Mesenchymal stem cell (in vitro differentiated cells and primary cell): ENCODE measurements around the gene CELF2.

ENCODE experiments used
- DNase-seq: peaks from one replicate; pipeline ENCODE4 v3.0.0-alpha.2; 2013
- H2AFZ ChIP-seq: one replicate; pipeline ENCODE4 v1.6.1; 2013; ENCODE audit warnings: low read depth, mild to moderate bottlenecking, control low read depth, inconsistent platforms, low read length, moderate library complexity
- H2AK5ac ChIP-seq: 2 replicates; pipeline ENCODE4 v1.6.1; 2013; ENCODE audit warnings: low read length, moderate library complexity, mild to moderate bottlenecking, inconsistent platforms; ENCODE audit not compliant: severe bottlenecking
- H2BK120ac ChIP-seq: one replicate; pipeline ENCODE4 v1.6.1; 2013; ENCODE audit warnings: low read depth, mild to moderate bottlenecking, inconsistent platforms, low read length, moderate library complexity
- H2BK12ac ChIP-seq, 2 experiments: one replicate each; pipeline ENCODE4 v1.6.1; 2013; ENCODE audit warnings: inconsistent platforms in 2 of 2, low read length in 2 of 2, mild to moderate bottlenecking in 2 of 2, moderate library complexity in 2 of 2, control low read depth in 1 of 2
- H2BK15ac ChIP-seq: one replicate; pipeline ENCODE4 v1.6.1; 2013; ENCODE audit warnings: mild to moderate bottlenecking, low read depth, inconsistent platforms; ENCODE audit not compliant: poor library complexity, severe bottlenecking
- H2BK5ac ChIP-seq: 2 replicates; pipeline ENCODE4 v1.6.1; 2013; ENCODE audit warnings: low read depth, mild to moderate bottlenecking, low read length, control low read depth, inconsistent platforms; ENCODE audit not compliant: poor library complexity, severe bottlenecking
- H3K14ac ChIP-seq, 2 experiments: one replicate each; pipeline ENCODE4 v1.6.1; 2013; ENCODE audit warnings: inconsistent platforms in 2 of 2, low read length in 2 of 2, control low read depth in 1 of 2, mild to moderate bottlenecking in 1 of 2, moderate library complexity in 1 of 2
- H3K18ac ChIP-seq, 2 experiments: one replicate each; pipeline ENCODE4 v1.6.1; 2013; ENCODE audit warnings: inconsistent platforms in 2 of 2, low read length in 2 of 2, control low read depth in 1 of 2, low read depth in 1 of 2, mild to moderate bottlenecking in 1 of 2
- H3K23ac ChIP-seq, 2 experiments: one replicate each; pipeline ENCODE4 v1.6.1; 2013; ENCODE audit warnings: inconsistent platforms in 2 of 2, low read length in 2 of 2, mild to moderate bottlenecking in 2 of 2, moderate library complexity in 2 of 2, control low read depth in 1 of 2
- H3K27ac ChIP-seq: 2 replicates; pipeline ENCODE4 v1.5.1; 2013; ENCODE audit warnings: mild to moderate bottlenecking, moderate library complexity, low read length, control low read depth, inconsistent platforms; ENCODE audit not compliant: poor library complexity, severe bottlenecking
- H3K27me3 ChIP-seq, 2 experiments: 2 replicates each; pipeline versions ENCODE4 v1.6.1 to v1.7.0; 2013; ENCODE audit warnings: low read length in 2 of 2, mild to moderate bottlenecking in 2 of 2, moderate library complexity in 2 of 2, control low read depth in 1 of 2, inconsistent platforms in 1 of 2; ENCODE audit not compliant: control insufficient read depth in 1 of 2, insufficient read depth in 1 of 2
- H3K36me3 ChIP-seq, 2 experiments: 2 replicates each; pipeline versions ENCODE4 v1.6.1 to v1.7.0; 2013; ENCODE audit warnings: low read length in 2 of 2, control low read depth in 1 of 2, inconsistent platforms in 1 of 2, low read depth in 1 of 2, mild to moderate bottlenecking in 1 of 2; ENCODE audit not compliant: insufficient read depth in 2 of 2, control insufficient read depth in 1 of 2
- H3K4ac ChIP-seq, 2 experiments: one replicate each; pipeline ENCODE4 v1.6.1; 2013; ENCODE audit warnings: inconsistent platforms in 2 of 2, low read length in 2 of 2, mild to moderate bottlenecking in 2 of 2, moderate library complexity in 2 of 2, control low read depth in 1 of 2, low read depth in 1 of 2
- H3K4me1 ChIP-seq: 2 replicates; pipeline ENCODE4 v1.6.1; 2013; ENCODE audit warnings: low read depth, low read length, control low read depth; ENCODE audit not compliant: control insufficient read depth, insufficient read depth
- H3K4me2 ChIP-seq: 2 replicates; pipeline ENCODE4 v1.6.1; 2013; ENCODE audit warnings: low read length, mild to moderate bottlenecking, inconsistent platforms; ENCODE audit not compliant: poor library complexity, severe bottlenecking
- H3K4me3 ChIP-seq, 2 experiments: 2 replicates each; pipeline versions ENCODE4 v1.5.1 to v1.7.0; 2013; ENCODE audit warnings: low read length in 2 of 2, mild to moderate bottlenecking in 2 of 2, control low read depth in 1 of 2, low read depth in 1 of 2; ENCODE audit not compliant: insufficient read depth in 1 of 2
- H3K79me1 ChIP-seq: replicated peaks from 2 replicates; pipeline ENCODE4 v1.6.1; 2013; ENCODE audit warnings: mild to moderate bottlenecking, control low read depth, low read length, inconsistent platforms; ENCODE audit not compliant: poor library complexity, severe bottlenecking
- H3K9ac ChIP-seq: 2 replicates; pipeline ENCODE4 v1.7.0; 2013; ENCODE audit warnings: mild to moderate bottlenecking, low read length, moderate library complexity
- H3K9me3 ChIP-seq: 2 replicates; pipeline ENCODE4 v1.7.0; 2013; ENCODE audit warnings: mild to moderate bottlenecking, low read length; ENCODE audit not compliant: control insufficient read depth
- H4K8ac ChIP-seq: one replicate; pipeline ENCODE4 v1.6.1; 2013; ENCODE audit warnings: inconsistent platforms, mild to moderate bottlenecking, low read length, moderate library complexity
- H4K91ac ChIP-seq: one replicate; pipeline ENCODE4 v1.6.1; 2013; ENCODE audit warnings: mild to moderate bottlenecking, low read length, inconsistent platforms
- WGBS: methylation state at CpG from one replicate; pipeline ENCODE4 v1.1.7; 2013; ENCODE audit warnings: mixed read lengths; 5-methylcytosine and 5-hydroxymethylcytosine counted together

Gene CELF2

DNA sequence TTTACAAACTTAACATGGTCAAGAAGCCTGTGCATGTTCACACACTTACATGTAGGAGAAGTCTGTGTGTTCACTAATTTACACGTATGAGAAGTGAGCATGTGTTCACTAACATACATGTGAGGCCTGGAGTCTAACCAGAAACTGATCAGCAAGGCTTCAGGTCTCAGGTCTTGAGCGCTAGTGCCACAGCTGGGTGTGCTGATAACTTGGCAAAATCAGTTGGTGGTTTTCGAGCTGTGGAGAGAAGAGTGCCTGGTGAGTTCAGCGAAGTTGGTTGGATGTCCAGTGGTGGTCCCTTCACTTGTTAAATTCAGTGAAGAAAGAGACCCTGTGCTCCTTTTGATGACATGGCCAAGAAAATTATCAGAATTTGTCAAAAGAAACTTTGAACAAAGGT, 98.7 kb downstream of the CELF2 start:
- Histone ChIP-seq H2BK12ac (no peak overlapping the region), H3K14ac (no peak overlapping the region), H3K4me1 (no peaks in the 10 kb centered on the region), H2BK15ac (no peak overlapping the region), H3K4me3 (no peak overlapping the region), H3K79me1 (peaks cover 28% of the 10 kb centered on the region), H3K36me3 (peaks cover 0 to 3% of the 10 kb centered on the region in 2 experiments), H4K91ac (no peak overlapping the region), H3K9ac (no peak overlapping the region), H2AK5ac (no peak overlapping the region), H3K27ac (no peak overlapping the region), H2BK5ac (no peak overlapping the region), H4K8ac (no peak overlapping the region), H2AFZ (no peak overlapping the region), H3K9me3 (no peaks in the 10 kb centered on the region), H3K18ac (no peak overlapping the region), H3K4me2 (no peak overlapping the region), H3K27me3 (no peaks in the 10 kb centered on the region), H3K23ac (no peak overlapping the region), H3K4ac (no peak overlapping the region), H2BK120ac (no peak overlapping the region)
- DNase-seq: no peak
- WGBS: 93% methylated on average over 4 of the region's 4 CpGs

DNA sequence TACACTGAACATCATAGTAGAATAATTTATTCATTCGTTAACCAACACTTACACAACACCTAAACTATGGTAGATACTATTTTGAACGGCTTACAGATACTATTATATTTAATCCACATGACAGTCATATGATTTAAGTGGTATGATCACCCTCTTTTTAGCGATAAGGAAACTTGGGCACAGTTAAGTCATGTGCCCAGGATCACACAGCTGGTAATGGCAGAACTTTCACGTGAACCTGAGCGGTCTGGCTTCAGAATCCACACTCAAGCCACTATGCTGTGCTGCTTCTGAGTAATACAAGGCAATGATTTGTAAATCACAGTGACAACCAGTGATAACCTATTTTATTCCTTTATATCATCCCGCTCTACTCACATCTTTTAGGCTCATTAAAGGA, 99.1 kb downstream of the CELF2 start:
- Histone ChIP-seq H3K4me1 (no peaks in the 10 kb centered on the region), H3K36me3 (peaks cover 0 to 3% of the 10 kb centered on the region in 2 experiments), H3K27ac (no peak overlapping the region), H3K14ac (no peak overlapping the region), H3K18ac (no peak overlapping the region), H3K9me3 (no peaks in the 10 kb centered on the region), H3K4ac (no peak overlapping the region), H2BK15ac (no peak overlapping the region), H3K9ac (no peak overlapping the region), H3K4me2 (no peak overlapping the region), H2AK5ac (no peak overlapping the region), H2BK5ac (no peak overlapping the region), H2BK120ac (no peak overlapping the region), H3K27me3 (no peaks in the 10 kb centered on the region), H4K91ac (no peak overlapping the region), H2BK12ac (no peak overlapping the region), H3K23ac (no peak overlapping the region), H3K4me3 (no peak overlapping the region), H4K8ac (no peak overlapping the region), H2AFZ (no peak overlapping the region), H3K79me1 (peaks cover 27% of the 10 kb centered on the region)
- 97% methylated on average over 6 of the region's 6 CpGs for WGBS
- no peak for DNase-seq

DNA sequence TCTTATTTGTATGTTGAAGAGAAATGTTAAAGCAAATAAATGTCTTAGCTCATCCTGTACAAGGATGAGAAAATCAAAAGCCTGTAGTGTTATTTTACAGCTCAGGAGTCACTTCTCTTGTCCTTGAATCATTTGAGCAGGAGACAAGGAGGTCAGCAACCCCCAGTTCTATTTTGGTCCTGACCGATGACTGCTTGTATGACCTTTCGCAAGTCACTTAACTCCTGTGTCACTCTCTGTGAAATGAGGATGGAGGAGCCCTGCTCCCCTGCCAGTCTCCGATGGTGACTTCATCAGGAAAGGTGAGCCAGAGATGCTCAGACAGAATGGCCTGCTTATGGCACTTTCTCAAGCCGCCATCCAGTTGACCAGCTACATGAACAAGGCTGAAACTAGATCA, 101.0 kb downstream of the CELF2 start:
- no peak overlapping the region for H4K91ac ChIP-seq
- no peak overlapping the region for H3K23ac ChIP-seq
- no peak overlapping the region for H4K8ac ChIP-seq
- no peak overlapping the region for H2AFZ ChIP-seq
- no peaks in the 10 kb centered on the region for H3K4me1 ChIP-seq
- H2AK5ac ChIP-seq: no peak overlapping the region
- H3K27me3 ChIP-seq: no peaks in the 10 kb centered on the region
- H3K79me1 ChIP-seq: peaks cover 24% of the 10 kb centered on the region
- no peak overlapping the region for H2BK12ac ChIP-seq
- H3K9me3 ChIP-seq: no peaks in the 10 kb centered on the region
- no peak overlapping the region for H2BK120ac ChIP-seq
- DNase-seq: no peak
- 94% methylated on average over 4 of the region's 4 CpGs for WGBS
- no peak overlapping the region for H2BK5ac ChIP-seq
- H2BK15ac ChIP-seq: no peak overlapping the region
- no peak overlapping the region for H3K27ac ChIP-seq
- H3K4ac ChIP-seq: no peak overlapping the region
- no peak overlapping the region for H3K18ac ChIP-seq
- no peak overlapping the region for H3K9ac ChIP-seq
- H3K36me3 ChIP-seq: peaks cover 0 to 3% of the 10 kb centered on the region in 2 experiments
- H3K4me3 ChIP-seq: no peak overlapping the region
- H3K4me2 ChIP-seq: no peak overlapping the region
- no peak overlapping the region for H3K14ac ChIP-seq

DNA sequence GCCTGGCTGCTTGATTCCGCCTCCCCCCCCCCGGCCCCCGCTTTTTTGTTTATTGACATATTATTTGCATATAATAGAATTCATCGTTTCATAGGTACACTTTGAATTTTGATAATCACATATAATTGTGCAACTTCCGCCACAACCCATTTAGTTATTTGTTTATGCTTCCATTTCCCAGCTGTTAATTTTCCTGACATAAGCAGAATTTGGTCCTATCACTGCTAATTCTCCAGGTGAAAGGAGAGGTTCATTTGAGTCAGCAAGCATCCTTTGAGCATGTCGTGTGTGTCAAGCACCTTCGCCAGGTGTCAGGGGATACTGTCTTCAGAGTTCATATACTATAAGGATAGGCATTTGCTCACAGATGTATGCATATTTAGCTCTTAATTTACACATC, 102.2 kb downstream of the CELF2 start:
- Histone ChIP-seq H4K8ac (no peak overlapping the region), H3K36me3 (peaks cover 0 to 3% of the 10 kb centered on the region in 2 experiments), H2BK12ac (no peak overlapping the region), H3K27me3 (no peaks in the 10 kb centered on the region), H3K9me3 (no peaks in the 10 kb centered on the region), H3K18ac (no peak overlapping the region), H2BK15ac (no peak overlapping the region), H4K91ac (no peak overlapping the region), H3K4me3 (no peak overlapping the region), H2AFZ (no peak overlapping the region), H3K27ac (no peak overlapping the region), H3K23ac (no peak overlapping the region), H3K79me1 (peaks cover 25% of the 10 kb centered on the region), H3K4me1 (no peaks in the 10 kb centered on the region), H3K4me2 (no peak overlapping the region), H3K9ac (no peak overlapping the region), H2BK5ac (no peak overlapping the region), H3K14ac (no peak overlapping the region), H2BK120ac (no peak overlapping the region), H3K4ac (no peak overlapping the region), H2AK5ac (no peak overlapping the region)
- DNase-seq: no peak
- no CpG with 5 or more reads among the region's 7 CpGs for WGBS
